GM12878 (cell line): ENCODE data around the gene TPSB2. TPM values are rescaled to one million over a fixed set of nuclear protein-coding genes. Genes with fewer than 3 reads are reported as not detected.

Experiments
- ATAC-seq: fragments of 200-7000 bp; cut with Tn5 transposase; 3 replicates; pipeline ENCODE4 v1.9.1; 2020; ENCODE audit warnings: mild to moderate bottlenecking, moderate library complexity
- BruUV-seq: library from RNA; stranded (reverse); fragments of 400-500 nt; replicated peaks from 2 replicates; lab custom pipeline; 2021; lab: Mats Ljungman, UMichigan
- CTCF ChIA-PET: fragments of 300-600 bp; sonication (Branson Sonifier 250); formaldehyde crosslinking; extraction: SDS; loops from one replicate; lab custom pipeline; 2021; ENCODE audit warnings: inconsistent platforms; lab: Yijun Ruan, JAX
- POLR2A ChIA-PET: fragments of 350-600 bp; formaldehyde crosslinking; extraction: SDS; loops from one replicate; lab custom pipeline; 2021; ENCODE audit warnings: inconsistent platforms; lab: Charles Lee
- RAD21 ChIA-PET: fragments of 300-600 bp; sonication (Branson Sonifier 250); formaldehyde crosslinking; loops from one replicate; lab custom pipeline; 2023; ENCODE audit warnings: antibody characterized with exemption; ENCODE audit not compliant: unreplicated experiment; lab: Charles Lee
- SMC1A ChIA-PET: fragments of 300-600 bp; sonication (Branson Sonifier 250); formaldehyde crosslinking; loops from one replicate; lab custom pipeline; 2023; ENCODE audit not compliant: unreplicated experiment, uncharacterized antibody; lab: Charles Lee
- DNase-seq: peaks from one replicate; pipeline ENCODE4 v3.0.0-alpha.2; 2011; ENCODE audit warnings: low read depth, low spot score
- FAIRE-seq: peaks from 3 replicates; lab custom pipeline; 2011; peaks lifted over from hg19 to GRCh38; lab: Jason Lieb, UNC
- H2AFZ ChIP-seq: 2 replicates; pipeline ENCODE4 v1.6.0; 2011; ENCODE audit warnings: low read depth, low read length, control low read depth; ENCODE audit not compliant: control insufficient read depth
- H3K27ac ChIP-seq: 2 replicates; pipeline ENCODE4 v1.5.1; 2011; ENCODE audit warnings: control low read depth; ENCODE audit not compliant: control insufficient read depth, insufficient read depth
- H3K27me3 ChIP-seq, 2 experiments: replicated peaks in 1 of 2; 2 replicates each; pipeline versions ENCODE4 v1.6.0 to v1.6.1; 2011; ENCODE audit warnings: low read length in 1 of 2; ENCODE audit not compliant: control insufficient read depth in 2 of 2, insufficient read depth in 2 of 2
- H3K36me3 ChIP-seq, 2 experiments: 2 replicates each; pipeline ENCODE4 v1.5.1; 2011; ENCODE audit warnings: low read length in 1 of 2; ENCODE audit not compliant: control insufficient read depth in 2 of 2, insufficient read depth in 2 of 2
- H3K4me1 ChIP-seq: 2 replicates; pipeline ENCODE4 v1.6.1; 2011; ENCODE audit warnings: mild to moderate bottlenecking, low read length, moderate library complexity, mixed read lengths; ENCODE audit not compliant: control insufficient read depth, insufficient read depth
- H3K4me2 ChIP-seq: 2 replicates; pipeline ENCODE4 v1.6.0; 2011; ENCODE audit warnings: control low read depth; ENCODE audit not compliant: control insufficient read depth, insufficient read depth
- H3K4me3 ChIP-seq: fragments of 200-600 bp; sonication (generic); 2 replicates; pipeline ENCODE4 v1.5.1; 2016
- H3K79me2 ChIP-seq: 2 replicates; pipeline ENCODE4 v1.6.0; 2011; ENCODE audit warnings: low read length; ENCODE audit not compliant: control insufficient read depth, insufficient read depth
- H3K9ac ChIP-seq: 2 replicates; pipeline ENCODE4 v1.8.0; 2011; ENCODE audit warnings: low read length, control low read depth, mixed read lengths; ENCODE audit not compliant: control insufficient read depth, insufficient read depth
- H3K9me3 ChIP-seq: replicated peaks from 3 replicates; pipeline ENCODE4 v1.5.1; 2011; ENCODE audit warnings: mild to moderate bottlenecking, low read length; ENCODE audit not compliant: control insufficient read depth, insufficient read depth
- H4K20me1 ChIP-seq: 2 replicates; pipeline ENCODE4 v1.6.0; 2011; ENCODE audit not compliant: control insufficient read depth, insufficient read depth
- BMI1 ChIP-seq: fragments of 450-650 bp; IDR thresholded peaks from 2 replicates; pipeline ENCODE4 v1.6.1; 2016; ENCODE audit warnings: mild to moderate bottlenecking, moderate library complexity, borderline replicate concordance
- CBFB ChIP-seq: IDR thresholded peaks from 2 replicates; pipeline ENCODE4 v1.6.1; 2016; ENCODE audit warnings: antibody characterized with exemption, low read depth
- GABPA ChIP-seq: IDR thresholded peaks from 2 replicates; pipeline ENCODE4 v1.6.1; 2014; ENCODE audit warnings: antibody characterized with exemption, low read depth, mild to moderate bottlenecking, inconsistent platforms
- GATAD2B ChIP-seq: fragments of 450-650 bp; conservative IDR thresholded peaks from 2 replicates; pipeline ENCODE4 v1.6.1; 2017; ENCODE audit warnings: low read depth, mild to moderate bottlenecking, moderate library complexity
- HSF1 ChIP-seq: fragments of 150-350 bp; IDR thresholded peaks from 2 replicates; pipeline ENCODE4 v1.6.1; 2014; ENCODE audit warnings: mild to moderate bottlenecking, low read depth, low read length
- IRF5 ChIP-seq: fragments of 450-650 bp; IDR thresholded peaks from 2 replicates; pipeline ENCODE4 v1.6.1; 2017; ENCODE audit warnings: borderline replicate concordance
- KLF5 ChIP-seq: fragments of 450-650 bp; IDR thresholded peaks from 2 replicates; pipeline ENCODE4 v1.6.1; 2014; ENCODE audit warnings: mild to moderate bottlenecking; ENCODE audit not compliant: partially characterized antibody
- MAX ChIP-seq: IDR thresholded peaks from 2 replicates; pipeline ENCODE4 v1.6.1; 2012; ENCODE audit warnings: low read depth, low read length, improper control_type of control experiment
- MTA2 ChIP-seq: fragments of 450-650 bp; IDR thresholded peaks from 2 replicates; pipeline ENCODE4 v1.6.1; 2016; ENCODE audit warnings: low read depth, mild to moderate bottlenecking, moderate library complexity
- PAX5 ChIP-seq: IDR thresholded peaks from 2 replicates; pipeline ENCODE4 v1.6.1; 2011; ENCODE audit warnings: low read depth, low read length, borderline replicate concordance
- RELA ChIP-seq: fragments of 450-650 bp; IDR thresholded peaks from 2 replicates; pipeline ENCODE4 v1.8.0; 2014; ENCODE audit warnings: borderline replicate concordance; ENCODE audit not compliant: partially characterized antibody
- STAT1 ChIP-seq: fragments of 450-650 bp; conservative IDR thresholded peaks from 2 replicates; pipeline ENCODE4 v1.6.1; 2014; ENCODE audit warnings: antibody characterized with exemption, mild to moderate bottlenecking
- SUZ12 ChIP-seq: fragments of 200-600 bp; sonication (generic); IDR thresholded peaks from one replicate; pipeline ENCODE4 v1.6.1; 2018; ENCODE audit warnings: antibody characterized with exemption, mild to moderate bottlenecking; ENCODE audit not compliant: unreplicated experiment
- WRNIP1 ChIP-seq: IDR thresholded peaks from 2 replicates; pipeline ENCODE4 v1.6.1; 2011; ENCODE audit warnings: low read depth, low read length, improper control_type of control experiment, borderline replicate concordance
- ZNF592 ChIP-seq: fragments of 450-650 bp; IDR thresholded peaks from 2 replicates; pipeline ENCODE4 v1.6.1; 2017; ENCODE audit warnings: mild to moderate bottlenecking, moderate library complexity
- WGBS: methylation state at CpG from one replicate; pipeline ENCODE4 v1.1.6; 2016; ENCODE audit warnings: low lambda C conversion rate; ENCODE audit not compliant: insufficient replicate concordance, insufficient coverage; ENCODE audit errors: missing lambda C conversion rate; 5-methylcytosine and 5-hydroxymethylcytosine counted together
- in situ Hi-C: fragments of 300-500 bp; cut with MboI; formaldehyde crosslinking; loops from 9 replicates; pipeline ENCODE4 v1.14.3; 2018; ENCODE audit warnings: mixed read lengths
- intact Hi-C: fragments of 100-400 bp; cut with micrococcal nuclease; formaldehyde crosslinking; loops from one replicate; pipeline ENCODE4 v1.14.2; 2022; ENCODE audit not compliant: unreplicated experiment
- polyA plus RNA-seq, 11 experiments: library from polyadenylated mRNA; depleted of rRNA in 4 of 11; unstranded in 6 of 11; stranded (reverse) in 5 of 11; fragments of >200 nt; fragmentation: Nextera tagmentation in 4 of 11; fragmentation: Illumina TruSeq in 1 of 11; extraction: Ambion mirVana in 4 of 11; extraction: Trizol in 1 of 11; gene quantifications; 1 replicate in 1 of 11; 2 replicates in 10 of 11; pipeline versions ENCODE4 v1.2.1 to v1.2.3, GENCODE V29; 2011 to 2016; ENCODE audit warnings: inconsistent platforms in 2 of 11, missing spikeins in 2 of 11, low read depth in 1 of 11
- total RNA-seq, 4 experiments: library from RNA; depleted of rRNA in 3 of 4; stranded (reverse); fragments of >200 nt in 3 of 4; fragmentation: Illumina TruSeq in 1 of 4; extraction: Trizol in 1 of 4; gene quantifications; 2 replicates each; pipeline versions ENCODE4 v1.2.1 to v1.2.3, GENCODE V29; 2013 to 2021

Gene TPSB2
- total and polyA plus RNA-seq, 10 of the 15 experiments (the other 5 are each of a cell fraction or from before 2014, with no cell fraction given), result not detected

GRCh38 chr16:1276580-1276878 lies 46.5 kb upstream of the TPSB2 start:
- Histone ChIP-seq H3K36me3 (no peaks in the 10 kb centered on the region), H3K27ac (no peak overlapping the region), H3K4me3 (no peak overlapping the region), H3K9ac (no peak overlapping the region), H3K9me3 (no peaks in the 10 kb centered on the region), H3K79me2 (no peaks in the 10 kb centered on the region), H2AFZ (no peak overlapping the region)
- POLR2A ChIA-PET, result no interaction called here
- CTCF ChIA-PET, result no interaction called here
- SMC1A ChIA-PET, result no interaction called here
- no TSS peak for BruUV-seq
- in situ Hi-C loops, result no loop called here
- TF ChIP-seq WRNIP1, result no peak
- TF ChIP-seq HSF1, result no peak
- no peak for TF ChIP-seq GATAD2B
- no peak for TF ChIP-seq RELA
- TF ChIP-seq CBFB, result no peak
- TF ChIP-seq GABPA, result no peak
- TF ChIP-seq MTA2, result no peak
- no peak for TF ChIP-seq ZNF592
- no peak for TF ChIP-seq PAX5
- TF ChIP-seq SUZ12, result no peak
- no peak for TF ChIP-seq STAT1
- no peak for TF ChIP-seq IRF5
- TF ChIP-seq MAX, result no peak
- no peak for TF ChIP-seq KLF5
- TF ChIP-seq BMI1, result no peak
- TF ChIP-seq, all 136 proteins: peak for 0
- no peak for FAIRE-seq
- DNase-seq, result no peak
- RAD21 ChIA-PET, result no interaction called here
- no peaks in the 10 kb centered on the region for H3K4me1 ChIP-seq
- 73% methylated on average over 6 of the region's 14 CpGs for WGBS
- no peak for ATAC-seq
- intact Hi-C loops, result no loop called here
- no peaks in the 10 kb centered on the region for H4K20me1 ChIP-seq
- H3K27me3 ChIP-seq, result no peaks in the 10 kb centered on the region; a peak in 1 of 4 replicates
- H3K4me2 ChIP-seq, result no peak overlapping the region
